ENCODE results near the gene MEF2B.
"Not testable (repeated sequence)": the region's sequence is repeated elsewhere in the genome, so short reads cannot be mapped to it uniquely, and the experiment has no call there.

MEF2B gene

DNA sequence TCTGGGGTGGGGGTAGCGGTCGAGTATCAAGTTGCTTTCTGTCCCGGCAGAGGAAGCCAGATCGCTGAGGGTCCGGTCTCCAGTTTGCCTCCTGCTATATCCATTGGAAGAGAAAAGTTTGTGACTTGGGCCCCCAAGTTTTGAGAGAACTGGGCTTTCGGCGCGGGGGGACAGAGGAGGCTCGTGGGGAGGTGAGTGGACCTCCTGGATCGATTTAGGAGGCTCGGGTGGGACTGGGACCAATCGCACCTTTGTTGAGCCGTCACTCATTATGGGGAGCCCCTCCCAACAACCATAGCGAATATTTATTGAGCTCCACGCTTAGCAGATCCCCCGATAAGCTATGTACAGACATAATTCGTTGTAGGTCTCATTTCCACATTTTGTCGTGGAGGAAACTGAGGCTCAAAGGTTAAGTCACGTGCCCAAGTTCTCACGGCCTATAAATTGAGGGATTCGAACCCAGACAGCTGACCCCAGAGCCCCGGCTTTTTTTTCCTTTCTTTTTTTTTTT, 22.9 kb upstream of the MEF2B start:
- DNase-seq (ENCODE audit: low spot score), result no peak

DNA sequence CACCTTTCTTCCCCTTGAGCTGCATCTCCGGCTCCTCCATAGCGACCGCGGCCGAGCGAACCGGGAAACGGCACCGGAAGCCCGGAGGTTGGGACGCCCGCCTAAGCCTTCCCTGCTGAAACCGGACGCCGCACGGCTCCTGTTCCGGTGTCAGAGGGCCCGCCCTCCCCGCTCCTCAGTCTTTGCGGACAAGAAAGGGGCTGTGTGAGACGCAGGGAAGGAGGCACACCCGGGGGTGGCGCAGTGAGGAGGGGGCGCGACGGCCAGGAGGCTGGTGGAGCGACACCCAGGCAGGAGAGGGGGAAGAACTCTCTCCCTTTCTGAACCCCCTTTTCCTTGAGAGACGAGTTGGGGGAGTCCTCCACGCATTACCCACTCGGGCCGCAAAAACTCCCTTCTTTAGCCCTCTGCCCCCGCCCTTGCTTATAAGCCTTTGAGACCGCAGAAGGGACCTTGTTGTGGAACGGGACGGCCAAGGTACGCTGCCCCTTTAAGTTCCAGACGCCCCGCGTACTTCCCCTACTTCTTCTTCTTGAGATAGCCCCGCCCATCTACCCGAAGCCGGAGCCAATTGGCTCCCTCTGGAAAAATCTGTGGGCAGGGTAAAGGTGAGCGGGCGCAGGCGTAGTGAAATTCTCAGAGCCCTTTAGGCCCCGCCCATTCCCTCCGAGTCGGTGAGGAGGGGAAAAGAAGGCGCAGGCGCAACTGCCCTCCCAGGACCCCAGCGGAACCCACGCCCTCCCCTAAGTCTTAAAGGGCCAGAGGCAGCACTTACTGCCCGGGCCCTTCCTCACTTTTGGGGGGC, 22.2 kb upstream of the MEF2B start, which contains the start of the genes BORCS8 and RFXANK:
Gene BORCS8 (minus strand): TSS at position 75 of the 805 bp plus-strand sequence. CDS start 35 bp downstream, at position 40.
Gene RFXANK (plus strand): TSS at position 181 of the 805 bp plus-strand sequence. CDS start 1,689 bp downstream, outside the sequence.
- peak; percentile 100 for DNase-seq (ENCODE audit: low spot score)

DNA sequence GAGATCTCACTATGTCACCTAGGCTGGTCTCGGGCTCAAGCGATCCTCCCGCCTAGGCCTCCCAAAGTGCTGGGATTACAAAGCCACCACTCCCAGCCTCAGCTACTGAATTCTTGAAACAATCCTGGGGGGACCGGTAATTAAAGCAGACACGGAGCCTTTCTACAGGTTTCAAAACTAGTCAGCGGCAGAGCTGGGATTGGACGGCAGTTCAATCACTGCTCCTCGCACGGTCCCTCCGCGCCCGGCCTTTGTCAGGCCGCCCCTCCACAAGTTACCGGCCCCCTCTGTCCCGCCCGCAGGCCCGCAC, 21.7 kb upstream of the MEF2B start:
- no peak for DNase-seq (ENCODE audit: low spot score)

DNA sequence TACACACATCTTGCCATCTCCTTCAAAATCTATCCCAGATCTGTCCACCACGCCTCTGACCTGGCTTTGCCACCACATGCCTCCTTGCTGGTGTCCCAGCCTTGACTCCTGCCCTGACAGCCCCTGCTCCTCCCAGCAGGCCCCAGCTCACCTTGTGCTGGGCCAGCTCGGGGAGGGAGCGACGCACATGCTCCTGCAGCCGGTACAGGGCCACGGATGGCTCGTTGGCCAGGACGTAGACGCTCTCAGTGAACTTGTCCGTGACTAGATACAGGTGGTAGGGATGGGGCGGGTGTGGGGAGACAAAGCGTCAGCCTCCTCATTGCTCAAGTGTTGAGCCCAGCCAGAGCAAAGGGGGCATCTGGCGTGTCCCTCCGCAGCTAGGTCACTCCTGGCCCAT, 16.7 kb upstream of the MEF2B start:
- no peak for DNase-seq (ENCODE audit: low spot score)

DNA sequence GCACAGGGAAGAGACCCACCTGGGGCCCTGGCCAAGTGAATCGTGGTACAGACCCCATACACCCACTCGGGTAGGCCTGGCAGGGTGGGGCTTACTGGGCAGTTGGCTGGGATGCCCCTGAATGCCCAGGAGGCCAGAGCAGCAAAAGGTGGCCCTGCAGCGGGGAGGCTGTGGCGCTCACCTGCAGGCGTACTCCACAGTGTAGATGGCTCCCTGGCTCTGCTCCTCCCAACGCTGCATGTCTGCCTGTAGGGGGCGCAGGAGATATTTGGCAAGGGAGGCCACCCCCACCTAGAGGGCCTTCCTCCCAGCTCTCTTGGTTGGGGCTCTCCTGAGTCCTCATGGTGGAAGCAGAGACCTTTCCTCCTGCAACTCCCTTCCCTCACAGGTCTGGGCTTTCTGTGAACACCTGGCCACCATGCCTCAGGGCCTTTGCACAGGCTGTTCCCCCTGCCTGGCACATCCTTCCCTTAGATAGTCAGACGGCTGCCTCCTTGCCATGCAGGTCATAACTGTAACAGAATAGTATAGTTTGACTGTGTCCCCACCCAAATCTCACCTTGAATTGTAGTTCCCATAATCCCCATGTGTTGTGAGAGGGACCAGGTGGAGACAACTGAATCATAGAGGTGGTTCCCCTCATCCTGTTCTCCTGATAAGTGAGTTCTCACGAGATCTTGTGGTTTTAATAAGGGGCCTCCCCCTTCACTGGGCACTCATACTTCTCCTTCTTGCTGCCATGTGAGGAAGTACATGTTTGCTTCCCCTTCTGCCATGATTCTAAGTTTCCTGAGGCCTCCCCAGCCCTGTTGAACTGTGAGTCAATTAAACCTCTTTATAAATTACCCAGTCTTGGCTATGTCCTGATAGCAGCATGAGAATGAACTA, 16.0 kb upstream of the MEF2B start:
- peak; percentile 36 for DNase-seq (ENCODE audit: low spot score)

DNA sequence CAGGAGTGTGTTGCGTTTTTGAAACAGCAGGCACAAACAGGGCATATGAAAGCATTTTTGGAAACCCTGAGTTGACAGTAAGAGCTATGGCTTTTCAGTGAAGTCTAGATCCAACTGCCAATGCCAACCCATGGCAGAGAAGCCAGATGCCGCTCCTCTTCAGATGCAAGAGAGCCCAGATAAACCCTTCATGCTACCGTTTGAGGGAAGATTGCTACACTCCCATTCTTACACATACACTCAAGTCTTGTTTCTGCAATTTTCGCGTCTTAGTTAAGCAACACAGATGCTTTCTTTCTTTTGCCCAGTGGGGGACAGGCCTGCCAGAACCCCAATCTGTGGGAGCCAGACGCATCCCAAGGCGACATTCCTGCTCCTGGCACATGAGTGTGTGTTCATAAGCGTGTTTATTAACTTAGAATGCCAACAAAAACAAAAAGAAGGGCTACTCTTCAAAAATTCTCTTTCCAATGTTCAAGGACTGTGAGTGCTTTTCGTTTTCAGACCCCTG, 11.5 kb upstream of the MEF2B start:
- DNase-seq (ENCODE audit: low spot score), result no peak

DNA sequence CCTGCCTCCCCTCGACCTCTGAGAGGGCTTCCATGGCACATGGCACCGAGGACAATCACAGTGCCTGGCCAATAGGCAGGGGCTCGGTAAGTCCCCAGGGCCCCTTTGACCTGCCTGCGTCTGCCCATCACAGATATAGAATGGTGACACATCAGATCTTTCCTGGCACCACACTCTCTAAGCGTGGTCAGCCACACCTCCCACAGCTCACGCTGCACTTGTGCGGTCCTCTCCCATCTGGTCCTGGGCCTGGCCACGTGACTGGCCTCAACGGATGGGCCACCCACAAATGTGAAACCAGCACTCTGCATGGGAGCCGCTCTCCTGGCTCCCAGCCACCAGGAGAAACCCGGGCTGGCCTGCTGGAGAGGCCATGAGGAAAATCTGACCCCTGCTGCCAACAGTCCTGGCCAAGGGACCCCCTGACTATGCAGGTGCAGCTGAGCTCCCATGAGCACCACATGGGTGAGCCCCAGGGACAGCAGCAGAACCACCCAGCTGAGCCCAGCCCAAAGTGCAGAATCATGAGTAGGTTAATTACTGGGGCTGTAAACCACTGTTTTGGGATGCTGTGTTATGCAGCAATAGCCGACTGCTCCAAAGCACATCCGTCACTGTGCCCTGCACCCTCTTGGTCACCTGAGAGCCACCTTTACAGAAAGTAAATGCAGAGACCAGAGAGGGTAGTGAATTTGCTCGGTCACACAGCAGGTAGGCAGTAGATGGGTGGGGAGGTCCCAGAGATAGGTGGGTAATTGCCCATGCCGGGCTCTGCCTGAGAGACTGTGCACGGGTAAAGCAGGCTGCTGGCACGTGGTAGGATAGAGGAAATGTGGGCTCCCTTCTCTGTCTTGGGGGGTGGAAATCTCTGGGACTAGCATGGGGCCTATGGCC, 9.7 kb upstream of the MEF2B start:
- DNase-seq (ENCODE audit: low spot score), result no peak

DNA sequence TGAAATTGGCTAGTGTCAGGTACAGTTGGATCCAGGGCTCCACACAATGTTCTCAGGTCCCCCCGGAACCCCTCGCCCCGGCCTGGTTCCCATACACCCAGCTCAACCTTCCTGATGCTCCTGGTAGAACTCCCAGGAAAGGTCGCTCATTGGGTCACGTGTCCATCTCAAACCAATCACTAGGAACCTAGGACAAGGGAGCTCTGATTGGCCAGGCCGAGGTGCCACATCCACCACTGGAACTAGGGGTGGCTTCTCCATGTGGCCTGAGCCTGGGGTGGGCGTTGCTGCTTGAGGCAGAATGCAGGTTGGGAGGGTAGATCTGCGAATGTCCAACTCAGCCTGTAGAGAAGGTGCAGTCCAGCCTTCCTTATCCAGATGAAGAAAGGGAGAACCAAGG, 6.9 kb upstream of the MEF2B start:
- no peak for DNase-seq (ENCODE audit: low spot score)

DNA sequence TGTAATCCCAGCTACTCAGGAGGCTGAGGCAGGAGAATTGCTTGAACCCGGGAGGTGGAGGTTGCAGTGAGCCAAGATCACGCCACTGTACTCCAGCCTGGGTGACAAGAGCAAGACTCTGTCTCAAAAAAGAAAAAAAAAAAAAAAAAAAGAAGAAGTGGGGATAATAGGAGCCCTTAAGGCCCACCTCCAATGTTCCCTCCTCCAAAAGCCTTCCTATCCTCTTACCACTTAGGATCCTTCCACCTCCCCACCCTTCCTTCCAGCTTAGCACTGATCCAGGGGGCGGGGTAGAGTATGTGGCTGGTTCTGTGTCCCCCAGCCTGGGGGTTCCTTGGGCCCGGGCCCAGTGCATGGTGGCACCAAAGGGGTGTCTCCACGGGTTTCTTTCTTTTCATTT, 3.2 kb upstream of the MEF2B start:
- not testable (repeated sequence) for DNase-seq (ENCODE audit: low spot score)

DNA sequence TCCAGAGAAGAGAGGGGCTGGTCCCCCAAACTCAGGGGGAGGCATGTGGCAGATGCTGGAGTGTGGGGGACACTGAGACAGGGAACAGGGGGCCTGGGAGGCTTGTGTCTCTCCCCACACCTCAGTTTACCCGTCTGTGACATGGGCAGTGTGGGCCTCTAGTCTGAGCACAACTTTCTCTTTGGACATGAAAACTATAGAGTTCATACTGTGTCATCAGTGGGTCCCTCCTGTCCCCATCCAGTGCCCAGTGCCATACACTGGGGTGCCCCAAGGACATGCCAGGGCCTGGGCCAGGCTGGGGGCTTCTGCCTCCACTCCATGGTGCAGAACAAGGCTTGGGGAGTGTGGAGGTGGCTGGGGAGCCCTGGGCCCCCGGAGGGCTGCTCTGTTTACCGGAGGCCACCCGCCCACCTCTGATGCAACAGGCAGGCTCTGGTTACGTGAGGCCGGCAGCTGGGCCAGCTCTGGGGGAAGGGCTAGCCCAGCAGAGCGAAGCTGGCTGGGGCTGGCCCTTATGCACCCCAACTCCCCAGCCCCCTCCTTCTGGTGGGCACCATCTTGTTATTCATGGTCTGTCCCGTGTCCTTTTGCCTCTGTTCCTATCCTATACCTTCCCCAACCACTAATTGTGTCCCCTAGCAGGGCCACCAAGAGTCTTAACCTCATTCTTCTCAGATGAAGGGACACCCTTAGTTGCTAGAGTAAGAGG, 1.9 kb upstream of the MEF2B start:
- DNase-seq (ENCODE audit: low spot score), result no peak

DNA sequence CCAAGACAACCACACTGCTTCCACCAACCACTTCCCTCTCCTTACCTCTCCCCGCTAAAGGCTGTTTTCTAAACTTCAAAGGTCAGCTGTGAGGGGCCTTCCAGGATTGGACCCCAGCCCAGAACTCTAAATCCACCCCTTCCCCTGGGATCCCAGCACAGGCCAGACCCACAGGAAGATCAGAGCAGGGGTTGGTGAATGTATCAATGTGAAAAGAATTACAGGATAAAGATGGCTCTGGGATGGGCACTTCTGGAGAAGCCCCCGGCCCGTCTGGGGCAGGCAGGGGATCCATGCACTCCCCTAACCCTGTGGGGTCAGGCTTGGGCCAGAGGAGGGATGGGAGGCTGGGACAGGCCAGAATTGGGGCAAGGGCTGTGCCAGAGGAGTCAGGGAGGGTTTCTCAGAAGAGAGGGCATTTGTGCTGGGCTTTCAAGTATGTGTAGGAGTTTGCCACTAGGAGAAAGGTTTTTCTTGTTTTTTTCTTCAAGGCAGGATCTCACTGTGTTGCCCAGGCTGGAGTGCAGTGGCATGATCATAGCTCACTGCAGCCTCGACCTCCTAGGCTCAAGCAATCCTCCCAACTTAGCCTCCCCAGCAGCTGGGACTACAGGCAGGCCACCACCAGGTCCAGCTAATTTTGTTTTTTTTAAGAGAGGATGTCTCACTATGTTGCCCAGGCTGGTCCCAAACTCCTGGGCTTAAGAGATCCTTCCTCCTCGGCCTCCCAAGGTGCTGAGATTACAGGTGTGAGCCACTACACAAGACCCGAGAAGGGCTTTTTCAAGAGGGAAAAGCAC, 1.0 kb upstream of the MEF2B start:
- no peak for DNase-seq (ENCODE audit: low spot score)

DNA sequence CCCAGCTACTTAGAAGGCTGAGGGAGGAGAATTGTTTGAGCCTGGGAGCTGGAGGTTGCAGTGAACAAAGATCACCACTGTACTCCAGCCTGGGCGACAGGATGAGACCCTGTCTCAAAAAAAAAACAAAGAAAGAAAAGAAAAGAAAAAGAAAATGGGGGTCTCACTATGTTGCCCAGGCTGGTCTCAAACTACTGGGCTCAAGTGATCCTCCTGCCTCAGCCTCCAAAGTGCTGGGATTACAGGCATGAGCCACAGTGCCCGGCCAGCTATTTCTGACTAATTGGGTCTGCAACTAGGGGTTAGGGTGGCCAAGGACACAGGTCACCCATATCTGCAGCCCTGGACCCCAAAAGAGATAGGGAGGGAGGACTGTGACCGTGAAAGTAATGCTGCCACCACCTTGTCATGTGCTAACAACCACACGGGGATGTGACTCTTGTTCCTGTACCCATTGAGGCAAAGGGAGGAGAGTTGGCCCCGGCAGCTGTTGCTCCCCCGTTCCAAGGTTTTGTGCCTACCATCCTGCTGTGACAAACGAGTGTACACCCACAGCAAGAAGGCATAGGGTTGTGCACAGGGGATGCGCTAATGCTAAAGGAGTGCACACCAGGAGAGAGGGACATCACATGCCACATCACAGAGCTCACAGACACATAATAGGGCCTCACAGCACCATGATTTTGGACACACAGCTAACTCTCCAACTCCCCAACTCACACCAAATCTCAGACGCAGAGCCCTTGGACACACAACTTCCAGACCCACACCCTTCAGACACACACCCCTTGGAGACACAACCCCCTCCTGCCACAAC, 619 bp downstream of the MEF2B start:
- DNase-seq (ENCODE audit: low spot score), result no peak

DNA sequence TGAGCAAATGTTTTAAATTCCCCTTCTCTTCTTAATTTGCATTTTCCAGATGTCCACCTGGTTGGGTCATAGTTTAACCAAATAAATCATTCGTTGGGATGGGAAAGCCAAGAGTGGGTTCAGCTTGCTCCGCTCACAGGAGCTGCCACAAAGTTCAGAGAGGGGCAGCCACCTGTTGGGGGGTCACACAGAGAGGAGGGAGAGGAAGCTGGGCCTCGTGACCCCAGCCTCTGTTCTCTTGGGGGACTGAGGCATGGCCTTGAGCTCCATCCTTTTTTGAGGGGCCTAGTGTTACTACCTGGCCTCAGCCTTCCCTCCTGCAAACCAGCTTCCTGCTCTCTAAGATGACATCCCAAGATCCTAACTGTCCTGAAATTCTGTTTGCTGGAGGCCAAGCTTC, 2.5 kb downstream of the MEF2B start:
- no peak for DNase-seq (ENCODE audit: low spot score)

DNA sequence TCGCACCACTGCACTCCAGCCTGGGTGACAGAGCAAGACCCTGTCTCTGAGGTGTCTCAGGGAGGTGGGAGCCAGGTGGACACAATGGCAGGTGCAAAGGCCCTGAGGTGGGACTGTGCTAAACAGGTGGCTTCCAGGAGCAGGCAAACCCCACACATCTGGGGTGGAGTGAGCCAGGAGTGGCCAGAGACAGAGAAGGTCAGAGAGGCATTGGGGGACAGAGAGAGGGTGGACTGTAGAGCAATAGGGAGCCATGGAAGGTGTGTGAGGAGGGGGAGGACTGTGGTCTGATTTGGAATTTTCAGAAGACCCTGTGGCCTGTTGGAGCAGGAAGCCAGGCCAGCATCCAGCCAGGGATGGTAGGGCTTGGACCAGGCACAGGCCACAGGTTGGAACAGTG, 4.7 kb downstream of the MEF2B start:
- no peak for DNase-seq (ENCODE audit: low spot score)

DNA sequence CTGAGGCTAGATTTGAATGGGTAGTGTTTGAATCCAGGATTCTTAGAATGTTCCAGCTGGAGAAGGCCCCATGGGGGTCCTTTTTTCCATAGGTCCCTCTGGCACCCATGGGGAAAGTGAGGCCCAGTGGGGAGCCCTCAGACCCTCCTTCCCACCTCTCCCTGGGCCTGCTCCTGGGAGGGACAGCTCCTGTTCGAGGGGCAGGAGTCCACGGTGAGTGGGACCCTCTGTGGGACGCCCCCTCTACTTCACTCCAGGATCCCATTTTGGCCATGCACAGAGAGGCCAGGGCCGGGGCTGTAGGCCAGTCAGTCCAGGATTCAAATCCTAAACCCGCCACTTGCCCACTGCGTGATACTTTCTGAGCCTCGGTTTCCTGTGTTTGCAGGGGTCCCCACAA, 7.6 kb downstream of the MEF2B start:
- DNase-seq (ENCODE audit: low spot score), result no peak

DNA sequence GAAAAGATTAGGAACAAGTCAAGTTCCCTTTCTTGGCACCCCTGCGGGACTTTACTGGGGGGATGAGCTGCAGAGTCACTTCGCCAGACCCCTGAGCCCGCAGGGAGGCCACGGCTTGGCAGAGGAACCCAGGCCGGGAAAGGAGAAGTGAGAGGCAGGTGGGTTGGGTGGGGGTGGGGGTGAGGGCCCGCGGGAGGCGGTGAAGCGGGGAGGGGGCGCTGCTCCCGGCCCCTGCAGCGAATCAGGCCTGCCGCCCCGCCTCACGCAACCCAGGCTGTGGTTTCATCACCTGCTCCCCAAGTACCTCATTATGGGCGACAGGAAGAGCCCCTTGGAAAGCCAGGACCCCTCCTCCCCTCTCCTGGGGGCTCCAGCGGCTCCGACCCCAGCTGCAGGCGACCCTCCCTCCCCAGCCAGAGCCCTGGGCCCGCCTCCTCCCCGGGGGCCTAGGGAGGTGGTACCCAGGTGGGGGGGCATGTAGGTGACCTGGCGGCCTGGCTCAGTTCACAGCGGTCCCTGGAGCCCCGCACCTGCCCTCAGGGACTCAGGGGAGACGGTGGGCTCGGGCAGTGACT, 9.5 kb downstream of the MEF2B start:
- no peak for DNase-seq (ENCODE audit: low spot score)

DNA sequence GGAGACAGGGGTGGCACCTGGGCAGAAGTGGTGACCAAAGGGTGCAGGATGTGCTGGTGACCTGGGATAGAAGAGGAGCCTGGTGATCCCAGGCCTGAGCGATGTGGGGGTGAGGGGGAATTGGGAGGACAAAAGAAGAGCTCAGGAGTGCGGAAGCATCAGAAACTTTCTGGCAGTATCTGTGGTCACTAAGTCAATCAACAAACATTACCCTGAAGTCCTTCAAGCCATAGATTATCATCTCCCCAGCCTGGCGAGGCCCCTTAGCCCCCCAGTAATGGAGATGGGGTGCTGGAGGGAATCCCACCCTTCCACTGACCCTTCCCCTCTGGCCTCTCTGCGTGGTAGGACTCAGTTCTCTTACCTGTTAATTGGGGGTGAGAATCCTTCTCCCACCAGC, 10.5 kb downstream of the MEF2B start:
- no peak for DNase-seq (ENCODE audit: low spot score)

DNA sequence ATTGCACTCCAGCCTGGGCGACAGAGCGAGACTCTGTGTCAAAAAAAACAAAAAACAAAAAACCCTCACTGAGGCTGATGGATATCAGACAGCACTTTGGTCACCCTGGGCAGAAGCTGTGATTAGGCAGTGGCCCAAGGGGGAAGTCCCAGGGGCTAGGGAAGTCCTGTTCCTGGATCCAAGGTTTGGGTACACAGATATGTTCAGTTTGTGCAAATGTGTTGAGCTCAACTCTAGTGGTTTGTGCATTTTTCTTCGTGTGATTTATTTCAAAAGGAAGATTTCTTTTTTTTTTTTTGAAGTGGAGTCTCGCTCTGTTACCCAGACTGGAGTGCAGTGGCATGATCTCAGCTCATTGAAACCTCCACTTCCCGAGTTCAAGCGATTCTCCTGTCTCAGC, 12.3 kb downstream of the MEF2B start:
- DNase-seq (ENCODE audit: low spot score), result no peak
